CD4-positive, alpha-beta T cell treated with Interleukin-15 for 1 hour (primary cell): ENCODE data around the gene RNF186.
"Not testable (repeated sequence)": the region's sequence is repeated elsewhere in the genome, so short reads cannot be mapped to it uniquely, and the experiment has no call there.

ENCODE experiments used
- DNase-seq: peaks from one replicate; pipeline ENCODE4 v3.0.0-alpha.2; 2020

The RNF186 gene

GRCh38 chr1:19814681-19815503 lies at the start of gene RNF186:
TSS of gene RNF186 (minus strand) at chr1:19815283. CDS start at chr1:19815101, 182 bp downstream.
- DNase-seq = no peak

- DNase-seq = no peak
Observed at GRCh38 chr1:19864570-19865160, 49.6 kb upstream of the RNF186 start.

- DNase-seq = no peak
Observed at GRCh38 chr1:19862944-19863343, 47.9 kb upstream of the RNF186 start.

GRCh38 chr1:19861842-19862530 lies 46.9 kb upstream of the RNF186 start:
- DNase-seq = no peak

GRCh38 chr1:19861034-19861433 lies 46.0 kb upstream of the RNF186 start:
- no peak for DNase-seq

- no peak for DNase-seq
Observed at GRCh38 chr1:19860418-19860817, 45.3 kb upstream of the RNF186 start.

- no peak for DNase-seq
Observed at GRCh38 chr1:19859876-19860275, 44.8 kb upstream of the RNF186 start.

GRCh38 chr1:19858893-19859292 lies 43.8 kb upstream of the RNF186 start:
- no peak for DNase-seq

GRCh38 chr1:19854866-19855265 lies 39.8 kb upstream of the RNF186 start:
- no peak for DNase-seq

- no peak for DNase-seq
Observed at GRCh38 chr1:19852036-19852435, 37.0 kb upstream of the RNF186 start.

- no peak for DNase-seq
Observed at GRCh38 chr1:19850214-19850613, 35.1 kb upstream of the RNF186 start.

- not testable (repeated sequence) for DNase-seq
Observed at GRCh38 chr1:19849307-19849706, 34.2 kb upstream of the RNF186 start.

- DNase-seq = not testable (repeated sequence)
Observed at GRCh38 chr1:19847334-19847733, 32.3 kb upstream of the RNF186 start.

GRCh38 chr1:19846338-19846737 lies 31.3 kb upstream of the RNF186 start:
- no peak for DNase-seq

- no peak for DNase-seq
Observed at GRCh38 chr1:19845555-19845954, 30.5 kb upstream of the RNF186 start.

- no peak for DNase-seq
Observed at GRCh38 chr1:19844731-19845495, 29.8 kb upstream of the RNF186 start.

GRCh38 chr1:19840228-19840627 lies 25.1 kb upstream of the RNF186 start:
- no peak for DNase-seq

GRCh38 chr1:19837866-19838265 lies 22.8 kb upstream of the RNF186 start:
- DNase-seq = no peak

GRCh38 chr1:19835578-19835977 lies 20.5 kb upstream of the RNF186 start:
- no peak for DNase-seq

GRCh38 chr1:19831441-19831840 lies 16.4 kb upstream of the RNF186 start:
- DNase-seq = no peak

- no peak for DNase-seq
Observed at GRCh38 chr1:19828546-19828945, 13.5 kb upstream of the RNF186 start.

- no peak for DNase-seq
Observed at GRCh38 chr1:19825298-19825697, 10.2 kb upstream of the RNF186 start.

GRCh38 chr1:19824541-19824940 lies 9.5 kb upstream of the RNF186 start:
- DNase-seq = no peak
